Neural cell (in vitro differentiated cells): Measurements from ENCODE around the gene TNFRSF8.

Source experiments
- EP300 ChIP-seq: fragments of 450-650 bp; conservative IDR thresholded peaks from 2 replicates; pipeline ENCODE4 v1.6.1; 2014; ENCODE audit warnings: antibody characterized with exemption, mild to moderate bottlenecking, moderate library complexity; ENCODE audit not compliant: poor library complexity, severe bottlenecking
- EZH2 ChIP-seq: fragments of 200-600, 300-800 bp; shearing (Covaris generic), sonication (generic); IDR thresholded peaks from 2 replicates; pipeline ENCODE4 v1.6.1; 2014; ENCODE audit warnings: antibody characterized with exemption, low read length, borderline replicate concordance, mild to moderate bottlenecking; ENCODE audit not compliant: insufficient read depth, poor library complexity, severe bottlenecking
- TF ChIP-seq, protein P1 (sequence below): fragments of 450-650 bp; IDR thresholded peaks from 2 replicates; pipeline ENCODE4 v1.5.1; 2014; ENCODE audit warnings: antibody characterized with exemption, mild to moderate bottlenecking, moderate library complexity; ENCODE audit not compliant: poor library complexity, severe bottlenecking
- TF ChIP-seq, protein P2 (sequence below): IDR thresholded peaks from 2 replicates; pipeline ENCODE4 v1.6.1; 2012; ENCODE audit warnings: borderline replicate concordance

DNA sequence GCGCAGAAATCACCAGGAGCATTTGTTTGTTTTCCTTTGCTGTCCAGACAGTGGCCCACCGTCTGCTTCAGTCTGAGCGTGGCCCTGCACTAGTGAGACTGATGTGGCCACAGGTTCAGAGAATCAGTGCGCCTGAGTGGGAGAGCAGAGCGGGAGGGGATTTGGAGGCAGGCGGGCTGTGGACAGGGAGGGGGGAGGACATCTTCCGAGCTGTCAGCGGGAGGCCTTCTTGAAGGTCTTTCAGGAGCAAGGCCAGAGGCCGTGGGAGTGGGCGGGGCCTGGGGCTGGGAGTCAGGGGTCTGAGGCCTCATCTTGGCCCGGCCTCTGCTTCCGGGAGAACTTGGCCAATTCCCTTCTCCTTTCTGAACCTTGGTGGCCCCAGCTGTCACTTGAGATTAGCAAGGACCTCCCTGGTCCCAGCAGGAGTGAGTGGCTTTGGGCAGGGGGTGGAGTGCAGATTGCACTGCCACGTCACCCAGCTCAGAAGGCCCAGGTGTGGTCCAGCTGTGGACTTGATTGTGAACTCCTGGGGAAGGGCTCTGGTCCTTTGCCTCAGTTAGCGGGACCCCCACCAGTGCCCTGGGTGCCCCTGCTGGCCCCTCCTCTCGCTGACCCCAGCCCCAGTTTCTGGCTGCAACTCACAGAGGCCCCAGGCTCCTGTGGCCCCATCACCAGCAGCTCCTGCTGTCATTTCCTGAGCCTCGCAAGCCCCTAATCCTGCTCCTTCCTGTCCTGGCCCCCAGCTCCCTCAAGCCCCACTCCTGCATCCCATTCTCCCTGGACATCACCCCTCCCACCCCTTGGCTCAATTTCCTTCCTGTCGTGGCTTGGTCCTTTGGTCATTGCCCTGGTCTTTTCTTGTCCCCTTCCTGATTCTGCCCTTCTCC lies 112.1 kb downstream of the TNFRSF8 start:
- TF ChIP-seq EP300 (no peak), EZH2 (no peak)
- TF ChIP-seq, protein P1, sequence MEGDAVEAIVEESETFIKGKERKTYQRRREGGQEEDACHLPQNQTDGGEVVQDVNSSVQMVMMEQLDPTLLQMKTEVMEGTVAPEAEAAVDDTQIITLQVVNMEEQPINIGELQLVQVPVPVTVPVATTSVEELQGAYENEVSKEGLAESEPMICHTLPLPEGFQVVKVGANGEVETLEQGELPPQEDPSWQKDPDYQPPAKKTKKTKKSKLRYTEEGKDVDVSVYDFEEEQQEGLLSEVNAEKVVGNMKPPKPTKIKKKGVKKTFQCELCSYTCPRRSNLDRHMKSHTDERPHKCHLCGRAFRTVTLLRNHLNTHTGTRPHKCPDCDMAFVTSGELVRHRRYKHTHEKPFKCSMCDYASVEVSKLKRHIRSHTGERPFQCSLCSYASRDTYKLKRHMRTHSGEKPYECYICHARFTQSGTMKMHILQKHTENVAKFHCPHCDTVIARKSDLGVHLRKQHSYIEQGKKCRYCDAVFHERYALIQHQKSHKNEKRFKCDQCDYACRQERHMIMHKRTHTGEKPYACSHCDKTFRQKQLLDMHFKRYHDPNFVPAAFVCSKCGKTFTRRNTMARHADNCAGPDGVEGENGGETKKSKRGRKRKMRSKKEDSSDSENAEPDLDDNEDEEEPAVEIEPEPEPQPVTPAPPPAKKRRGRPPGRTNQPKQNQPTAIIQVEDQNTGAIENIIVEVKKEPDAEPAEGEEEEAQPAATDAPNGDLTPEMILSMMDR = no peak
- TF ChIP-seq, protein P2, sequence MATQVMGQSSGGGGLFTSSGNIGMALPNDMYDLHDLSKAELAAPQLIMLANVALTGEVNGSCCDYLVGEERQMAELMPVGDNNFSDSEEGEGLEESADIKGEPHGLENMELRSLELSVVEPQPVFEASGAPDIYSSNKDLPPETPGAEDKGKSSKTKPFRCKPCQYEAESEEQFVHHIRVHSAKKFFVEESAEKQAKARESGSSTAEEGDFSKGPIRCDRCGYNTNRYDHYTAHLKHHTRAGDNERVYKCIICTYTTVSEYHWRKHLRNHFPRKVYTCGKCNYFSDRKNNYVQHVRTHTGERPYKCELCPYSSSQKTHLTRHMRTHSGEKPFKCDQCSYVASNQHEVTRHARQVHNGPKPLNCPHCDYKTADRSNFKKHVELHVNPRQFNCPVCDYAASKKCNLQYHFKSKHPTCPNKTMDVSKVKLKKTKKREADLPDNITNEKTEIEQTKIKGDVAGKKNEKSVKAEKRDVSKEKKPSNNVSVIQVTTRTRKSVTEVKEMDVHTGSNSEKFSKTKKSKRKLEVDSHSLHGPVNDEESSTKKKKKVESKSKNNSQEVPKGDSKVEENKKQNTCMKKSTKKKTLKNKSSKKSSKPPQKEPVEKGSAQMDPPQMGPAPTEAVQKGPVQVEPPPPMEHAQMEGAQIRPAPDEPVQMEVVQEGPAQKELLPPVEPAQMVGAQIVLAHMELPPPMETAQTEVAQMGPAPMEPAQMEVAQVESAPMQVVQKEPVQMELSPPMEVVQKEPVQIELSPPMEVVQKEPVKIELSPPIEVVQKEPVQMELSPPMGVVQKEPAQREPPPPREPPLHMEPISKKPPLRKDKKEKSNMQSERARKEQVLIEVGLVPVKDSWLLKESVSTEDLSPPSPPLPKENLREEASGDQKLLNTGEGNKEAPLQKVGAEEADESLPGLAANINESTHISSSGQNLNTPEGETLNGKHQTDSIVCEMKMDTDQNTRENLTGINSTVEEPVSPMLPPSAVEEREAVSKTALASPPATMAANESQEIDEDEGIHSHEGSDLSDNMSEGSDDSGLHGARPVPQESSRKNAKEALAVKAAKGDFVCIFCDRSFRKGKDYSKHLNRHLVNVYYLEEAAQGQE = no peak
